GM12801 (cell line): ENCODE data around the gene CRIM1.

Experiments used
- TF ChIP-seq, protein P1 (sequence below): IDR thresholded peaks from one replicate; pipeline ENCODE4 v1.5.1; 2011; ENCODE audit warnings: control low read depth; ENCODE audit not compliant: insufficient read length; ENCODE audit errors: extremely low read depth

Gene CRIM1, protein sequence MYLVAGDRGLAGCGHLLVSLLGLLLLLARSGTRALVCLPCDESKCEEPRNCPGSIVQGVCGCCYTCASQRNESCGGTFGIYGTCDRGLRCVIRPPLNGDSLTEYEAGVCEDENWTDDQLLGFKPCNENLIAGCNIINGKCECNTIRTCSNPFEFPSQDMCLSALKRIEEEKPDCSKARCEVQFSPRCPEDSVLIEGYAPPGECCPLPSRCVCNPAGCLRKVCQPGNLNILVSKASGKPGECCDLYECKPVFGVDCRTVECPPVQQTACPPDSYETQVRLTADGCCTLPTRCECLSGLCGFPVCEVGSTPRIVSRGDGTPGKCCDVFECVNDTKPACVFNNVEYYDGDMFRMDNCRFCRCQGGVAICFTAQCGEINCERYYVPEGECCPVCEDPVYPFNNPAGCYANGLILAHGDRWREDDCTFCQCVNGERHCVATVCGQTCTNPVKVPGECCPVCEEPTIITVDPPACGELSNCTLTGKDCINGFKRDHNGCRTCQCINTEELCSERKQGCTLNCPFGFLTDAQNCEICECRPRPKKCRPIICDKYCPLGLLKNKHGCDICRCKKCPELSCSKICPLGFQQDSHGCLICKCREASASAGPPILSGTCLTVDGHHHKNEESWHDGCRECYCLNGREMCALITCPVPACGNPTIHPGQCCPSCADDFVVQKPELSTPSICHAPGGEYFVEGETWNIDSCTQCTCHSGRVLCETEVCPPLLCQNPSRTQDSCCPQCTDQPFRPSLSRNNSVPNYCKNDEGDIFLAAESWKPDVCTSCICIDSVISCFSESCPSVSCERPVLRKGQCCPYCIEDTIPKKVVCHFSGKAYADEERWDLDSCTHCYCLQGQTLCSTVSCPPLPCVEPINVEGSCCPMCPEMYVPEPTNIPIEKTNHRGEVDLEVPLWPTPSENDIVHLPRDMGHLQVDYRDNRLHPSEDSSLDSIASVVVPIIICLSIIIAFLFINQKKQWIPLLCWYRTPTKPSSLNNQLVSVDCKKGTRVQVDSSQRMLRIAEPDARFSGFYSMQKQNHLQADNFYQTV

DNA sequence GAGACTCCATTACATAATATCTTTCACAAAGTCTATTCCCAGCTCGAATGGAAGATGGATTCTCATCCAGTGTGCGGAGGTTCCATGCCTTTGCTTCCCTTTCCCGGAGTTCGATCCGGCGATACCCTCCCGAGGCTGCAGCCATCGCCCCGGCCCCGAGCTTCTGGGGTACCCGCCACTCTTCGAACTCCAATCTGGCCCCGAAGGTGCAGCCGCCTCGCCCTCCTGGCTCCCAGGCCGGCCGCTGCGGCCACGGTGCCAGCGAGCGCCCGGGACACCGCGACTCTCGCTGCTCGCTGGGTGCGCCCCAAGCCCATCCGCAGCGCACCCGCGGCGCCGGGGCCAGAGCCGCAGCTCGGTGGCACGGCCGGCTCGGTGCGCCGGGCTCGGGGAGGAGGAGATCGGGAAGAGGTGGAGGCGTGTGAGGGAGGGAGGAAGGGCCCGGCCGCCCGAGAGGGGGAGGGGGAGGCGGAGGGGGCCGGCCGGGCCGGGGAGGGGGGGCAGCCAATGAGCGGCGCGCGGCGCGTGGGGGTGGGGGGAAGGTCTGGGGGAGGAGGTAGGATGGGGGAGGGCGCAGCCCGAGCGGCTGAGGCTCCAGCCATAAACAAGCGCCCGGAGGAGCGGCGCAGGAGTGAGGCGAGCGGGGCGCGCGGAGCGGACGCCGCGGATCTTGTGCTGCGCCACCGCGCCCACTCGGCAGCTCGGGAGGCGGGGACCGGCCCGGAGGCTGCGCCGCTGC is at the start of gene CRIM1:
CRIM1 (plus strand) TSS at position 628 of the 739 bp plus-strand sequence. CDS start 515 bp downstream, outside the sequence.
- TF ChIP-seq, protein P1, sequence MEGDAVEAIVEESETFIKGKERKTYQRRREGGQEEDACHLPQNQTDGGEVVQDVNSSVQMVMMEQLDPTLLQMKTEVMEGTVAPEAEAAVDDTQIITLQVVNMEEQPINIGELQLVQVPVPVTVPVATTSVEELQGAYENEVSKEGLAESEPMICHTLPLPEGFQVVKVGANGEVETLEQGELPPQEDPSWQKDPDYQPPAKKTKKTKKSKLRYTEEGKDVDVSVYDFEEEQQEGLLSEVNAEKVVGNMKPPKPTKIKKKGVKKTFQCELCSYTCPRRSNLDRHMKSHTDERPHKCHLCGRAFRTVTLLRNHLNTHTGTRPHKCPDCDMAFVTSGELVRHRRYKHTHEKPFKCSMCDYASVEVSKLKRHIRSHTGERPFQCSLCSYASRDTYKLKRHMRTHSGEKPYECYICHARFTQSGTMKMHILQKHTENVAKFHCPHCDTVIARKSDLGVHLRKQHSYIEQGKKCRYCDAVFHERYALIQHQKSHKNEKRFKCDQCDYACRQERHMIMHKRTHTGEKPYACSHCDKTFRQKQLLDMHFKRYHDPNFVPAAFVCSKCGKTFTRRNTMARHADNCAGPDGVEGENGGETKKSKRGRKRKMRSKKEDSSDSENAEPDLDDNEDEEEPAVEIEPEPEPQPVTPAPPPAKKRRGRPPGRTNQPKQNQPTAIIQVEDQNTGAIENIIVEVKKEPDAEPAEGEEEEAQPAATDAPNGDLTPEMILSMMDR = no peak

DNA sequence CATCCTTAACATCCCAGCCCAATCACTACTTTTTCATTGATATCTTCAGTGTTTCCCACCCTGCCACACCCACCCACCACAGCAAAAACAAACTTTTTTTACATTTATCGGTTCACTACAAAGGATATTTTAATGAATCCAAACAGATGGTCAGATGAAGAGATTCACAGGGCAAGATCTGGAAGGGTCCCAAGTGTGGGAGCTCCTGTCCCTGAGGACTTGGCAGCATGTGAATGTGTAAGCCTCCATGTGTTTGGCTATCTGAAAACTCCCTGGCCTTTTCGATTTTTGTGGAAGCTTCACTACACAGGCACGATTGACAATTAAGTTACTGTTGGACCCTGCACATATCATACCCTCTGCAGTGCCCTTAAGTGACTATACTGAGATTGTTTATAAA is 48.1 kb upstream of the CRIM1 start:
- TF ChIP-seq, protein P1 = no peak

DNA sequence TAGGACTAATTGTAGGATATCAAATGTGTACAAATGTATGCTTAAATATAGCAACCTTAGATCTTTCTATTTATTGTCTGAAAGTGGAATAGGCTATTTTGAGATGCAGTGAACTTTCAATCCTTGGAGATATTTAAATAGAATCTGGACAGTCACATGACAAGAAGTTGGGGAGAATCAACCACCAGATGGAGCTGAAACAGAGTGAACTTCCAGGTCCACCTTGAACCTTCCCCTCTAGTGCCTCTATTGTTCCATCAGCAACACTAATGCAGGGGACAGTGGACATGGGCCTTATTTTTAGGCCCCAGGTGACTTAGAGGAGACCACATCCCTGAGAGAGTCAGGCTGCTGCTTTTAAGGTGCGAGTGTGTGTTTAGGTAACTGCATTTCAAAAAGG is 37.0 kb upstream of the CRIM1 start:
- TF ChIP-seq, protein P1 = no peak

DNA sequence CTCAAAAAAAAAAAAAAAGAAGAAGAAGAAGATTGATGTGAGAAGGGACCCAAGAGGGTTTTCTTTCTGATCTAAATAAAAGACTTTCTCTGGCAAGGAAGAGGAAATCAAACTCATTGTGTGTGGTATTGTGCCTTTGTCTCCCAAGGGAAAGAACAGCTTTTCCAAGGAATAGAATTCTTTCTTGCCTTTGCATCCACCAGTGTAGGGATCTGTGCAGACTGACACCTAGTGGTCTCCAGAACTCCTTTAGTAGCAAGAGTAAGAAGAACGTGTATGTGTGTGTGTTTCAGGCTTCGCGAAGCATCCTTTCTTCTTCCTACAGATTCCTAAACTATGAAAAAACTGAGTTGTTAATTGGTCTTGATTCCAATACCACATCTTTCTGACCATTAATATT is 33.5 kb upstream of the CRIM1 start:
- TF ChIP-seq, protein P1 = no peak

DNA sequence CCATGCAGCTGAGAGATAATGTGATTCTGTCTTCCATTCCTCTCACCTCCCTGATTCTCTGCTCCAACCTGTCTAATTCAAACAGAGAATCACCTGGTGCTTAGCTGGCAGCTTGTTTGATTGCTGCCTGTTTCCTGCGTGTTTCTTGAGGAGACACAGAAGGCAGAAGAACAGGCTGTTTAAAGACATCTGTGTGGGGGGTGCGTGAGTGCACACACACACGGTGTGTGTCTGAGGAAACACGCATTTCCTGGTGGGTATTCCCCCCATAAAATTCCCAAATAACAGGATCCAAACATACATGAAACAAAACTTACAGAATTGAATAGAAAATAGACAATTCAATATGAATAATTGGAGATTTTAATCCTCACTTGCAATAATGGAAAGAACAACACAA is 29.3 kb upstream of the CRIM1 start:
- TF ChIP-seq, protein P1 = no peak

DNA sequence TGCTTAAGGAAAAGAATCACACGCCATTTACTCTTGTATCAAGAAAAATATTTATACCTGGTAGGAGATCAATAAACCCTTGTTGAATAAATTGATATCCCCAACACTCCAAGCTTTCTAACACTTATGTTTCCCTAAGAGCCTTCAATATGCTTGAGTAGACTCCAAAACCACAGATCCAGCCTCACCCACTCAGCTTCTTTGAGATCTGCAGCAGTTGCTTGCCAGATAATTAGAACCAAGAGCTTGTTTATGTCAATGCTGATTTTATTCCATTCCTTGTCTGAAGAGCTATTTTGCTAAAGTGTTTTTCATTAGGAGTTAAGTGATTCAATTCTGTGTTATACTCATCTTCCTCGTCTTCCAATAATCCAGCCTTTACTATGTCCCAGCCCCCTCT is 26.3 kb upstream of the CRIM1 start:
- TF ChIP-seq, protein P1 = no peak
